Activated CD4-positive, alpha-beta T cell treated with anti-CD3 and anti-CD28 coated beads for 24 hours (primary cell): ENCODE data around the gene RABAC1.
"Not testable (repeated sequence)": the region's sequence is repeated elsewhere in the genome, so short reads cannot be mapped to it uniquely, and the experiment has no call there.

Experiments
- DNase-seq, 2 donors: peaks; one replicate each; pipeline ENCODE4 v3.0.0-alpha.2; 2020; ENCODE audit warnings: low read depth in 2 of 2

RABAC1 gene

DNA sequence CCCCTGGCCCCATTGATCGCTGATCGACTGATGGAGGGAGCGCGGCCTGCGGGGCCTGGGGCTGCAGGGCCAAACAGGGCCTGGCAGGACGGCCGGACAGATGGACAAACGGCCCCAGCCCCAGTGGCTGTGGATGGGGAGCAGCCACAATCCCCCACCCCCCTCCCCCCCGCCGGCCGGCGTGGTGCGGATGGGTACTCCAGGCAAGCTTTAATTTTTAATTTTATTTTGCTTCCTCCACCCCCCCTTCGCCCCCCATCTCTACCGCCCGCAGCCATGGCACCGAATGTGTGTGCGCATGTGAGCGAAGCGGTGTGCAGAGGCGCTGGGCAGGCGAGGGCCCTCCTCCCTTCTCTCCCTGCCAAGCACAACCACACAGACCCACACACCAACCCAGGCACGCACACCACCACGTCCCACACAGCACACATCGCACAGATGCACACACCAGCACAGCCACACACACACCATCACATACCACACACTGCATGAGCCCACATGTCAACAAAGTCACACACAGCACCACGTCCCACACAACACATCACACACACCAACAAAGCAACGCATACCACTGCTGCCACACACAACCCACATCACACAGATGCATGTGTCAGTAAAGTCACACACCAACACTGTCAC lies 43.2 kb downstream of the RABAC1 start:
- no peak for DNase-seq

- DNase-seq = no peak
Observed at GRCh38 chr19:41915021-41915775, 43.9 kb downstream of the RABAC1 start.

- not testable (repeated sequence) for DNase-seq
Observed at GRCh38 chr19:41914424-41914834, 44.7 kb downstream of the RABAC1 start.

- DNase-seq = no peak
Observed at GRCh38 chr19:41913538-41914423, 45.3 kb downstream of the RABAC1 start.

GRCh38 chr19:41912899-41913537 lies 46.1 kb downstream of the RABAC1 start:
- no peak for DNase-seq

DNA sequence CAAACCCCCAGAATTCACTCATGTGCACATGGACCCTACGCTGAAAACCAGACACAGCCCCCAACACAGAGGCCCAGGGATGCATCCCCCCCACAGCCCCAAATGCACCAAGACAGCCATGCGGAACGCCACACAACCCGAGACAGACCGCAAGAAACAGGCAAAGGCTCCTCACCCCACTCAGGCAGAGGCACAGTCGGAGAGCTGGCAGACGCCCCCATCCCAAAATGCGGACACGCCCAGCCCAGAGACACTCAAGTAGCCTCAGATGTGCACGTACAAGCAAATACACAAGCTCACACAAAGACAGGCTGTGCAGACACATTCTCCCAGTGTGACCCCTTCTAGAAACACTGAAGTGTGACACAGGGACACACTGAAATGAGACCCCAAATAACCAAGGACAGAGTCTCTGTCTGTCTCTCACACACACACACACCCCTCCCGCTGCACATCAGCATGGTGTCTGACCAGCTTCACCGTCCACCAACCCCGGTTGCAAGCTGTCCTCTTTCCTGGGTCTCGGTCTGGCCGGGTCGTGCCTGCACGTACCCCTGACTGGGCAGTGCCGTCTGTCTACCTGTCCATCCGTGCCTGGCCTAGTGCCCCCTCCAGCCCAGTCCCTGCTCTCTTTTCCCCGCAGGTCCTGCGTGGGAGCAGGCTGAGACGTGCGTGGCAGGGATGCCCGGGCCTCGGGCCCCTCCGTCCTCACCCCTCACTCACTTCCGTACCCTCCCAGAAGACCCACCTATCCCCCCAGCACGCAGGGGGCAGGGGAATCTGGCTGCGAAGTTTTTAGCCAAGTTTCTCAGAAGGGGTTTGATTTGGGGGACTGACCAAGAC lies 47.0 kb downstream of the RABAC1 start:
- DNase-seq = no peak

DNA sequence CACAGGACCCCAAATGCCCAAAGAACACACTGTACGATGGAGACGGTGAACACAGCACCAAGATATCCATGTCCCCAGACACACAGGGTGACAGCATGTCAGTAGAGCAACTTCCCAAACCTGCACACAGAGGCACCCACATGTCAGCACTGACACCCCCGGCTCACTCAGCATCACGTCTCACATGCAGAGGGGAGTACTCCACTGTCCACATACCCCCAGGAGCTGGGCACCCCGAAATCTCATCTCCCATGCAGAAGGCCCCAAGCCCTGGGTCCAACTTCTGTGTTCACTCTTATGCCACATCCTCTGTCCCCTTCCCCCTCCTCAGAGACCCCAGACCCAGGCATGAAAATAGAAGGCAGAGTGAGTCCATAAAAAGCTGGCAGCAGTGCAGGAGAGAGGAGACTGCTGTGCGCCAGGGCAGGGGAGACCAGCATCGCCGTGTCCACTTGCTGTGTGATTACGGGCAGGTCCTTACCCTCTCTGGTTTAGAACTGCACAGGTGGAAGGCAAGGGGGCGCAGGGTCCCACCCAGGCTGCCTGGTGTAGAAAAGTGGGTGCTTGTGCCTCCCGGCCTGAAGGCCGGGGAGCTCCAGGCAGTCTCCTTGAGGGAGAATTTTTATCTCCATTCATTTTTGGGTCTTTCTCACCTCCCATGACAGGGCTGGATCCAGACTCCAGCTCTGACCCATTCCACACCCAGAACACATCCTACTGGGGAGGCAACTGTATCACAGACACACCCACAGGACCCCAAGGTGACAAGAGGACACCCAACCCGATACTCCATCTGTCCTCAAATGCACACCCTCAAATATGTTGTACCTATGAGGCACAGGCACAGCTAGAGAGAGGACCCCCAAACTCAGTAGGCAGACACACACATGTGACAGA lies 47.9 kb downstream of the RABAC1 start:
- no peak for DNase-seq

DNA sequence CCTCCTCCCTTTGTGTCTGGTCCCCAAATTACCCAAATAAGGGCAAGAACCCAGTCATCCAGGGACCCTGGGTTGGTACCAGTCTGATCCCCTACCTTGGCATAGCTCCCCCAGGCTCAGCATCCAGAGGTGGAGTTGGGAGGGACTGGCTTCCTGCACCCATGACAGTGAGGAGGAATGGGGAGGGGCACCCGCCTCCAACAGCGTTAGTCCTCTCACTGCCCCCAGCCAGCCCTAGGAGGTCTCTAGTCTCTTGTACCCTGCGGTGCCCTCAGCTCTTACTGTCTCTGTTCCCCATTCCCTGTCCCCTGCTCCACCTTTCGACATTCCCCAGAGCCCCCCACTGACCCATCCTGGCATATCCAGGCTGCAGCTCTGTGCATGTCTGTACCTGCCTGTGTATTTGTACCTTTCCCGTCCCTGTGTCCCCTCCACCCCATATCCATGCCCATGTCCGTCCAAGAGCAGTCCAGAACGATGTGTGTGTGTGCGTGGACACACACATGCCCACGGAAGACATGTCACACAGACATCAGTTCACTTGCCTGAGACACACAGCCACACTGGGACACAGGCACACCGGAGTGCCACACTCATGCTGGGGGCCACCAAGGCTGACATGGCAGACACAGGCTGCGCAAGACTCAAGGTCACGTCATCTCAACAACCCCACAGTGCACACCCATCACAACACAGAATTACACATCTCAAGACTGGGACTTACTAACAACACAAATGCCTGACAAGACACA lies 48.7 kb downstream of the RABAC1 start:
- no peak for DNase-seq

DNA sequence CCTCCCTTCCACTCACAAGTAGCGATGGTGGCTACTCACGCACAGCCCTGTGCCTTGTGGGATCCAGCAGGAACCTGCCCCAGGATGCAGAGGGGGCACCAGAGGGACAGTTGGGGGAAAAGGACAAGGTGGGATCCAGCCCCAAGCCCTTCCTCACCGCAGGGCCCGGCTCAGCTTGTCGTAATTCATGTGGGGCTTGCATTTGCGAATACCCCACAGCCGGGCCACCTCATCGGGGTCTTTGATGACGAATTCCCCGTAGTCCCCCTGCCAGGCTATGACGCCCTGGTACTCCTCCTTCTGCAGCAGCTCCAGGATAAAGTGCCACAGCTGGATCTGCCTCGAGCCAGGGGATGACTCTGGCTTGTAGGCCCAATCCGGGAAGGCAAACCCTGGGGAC lies 49.4 kb downstream of the RABAC1 start:
- DNase-seq = no peak

DNA sequence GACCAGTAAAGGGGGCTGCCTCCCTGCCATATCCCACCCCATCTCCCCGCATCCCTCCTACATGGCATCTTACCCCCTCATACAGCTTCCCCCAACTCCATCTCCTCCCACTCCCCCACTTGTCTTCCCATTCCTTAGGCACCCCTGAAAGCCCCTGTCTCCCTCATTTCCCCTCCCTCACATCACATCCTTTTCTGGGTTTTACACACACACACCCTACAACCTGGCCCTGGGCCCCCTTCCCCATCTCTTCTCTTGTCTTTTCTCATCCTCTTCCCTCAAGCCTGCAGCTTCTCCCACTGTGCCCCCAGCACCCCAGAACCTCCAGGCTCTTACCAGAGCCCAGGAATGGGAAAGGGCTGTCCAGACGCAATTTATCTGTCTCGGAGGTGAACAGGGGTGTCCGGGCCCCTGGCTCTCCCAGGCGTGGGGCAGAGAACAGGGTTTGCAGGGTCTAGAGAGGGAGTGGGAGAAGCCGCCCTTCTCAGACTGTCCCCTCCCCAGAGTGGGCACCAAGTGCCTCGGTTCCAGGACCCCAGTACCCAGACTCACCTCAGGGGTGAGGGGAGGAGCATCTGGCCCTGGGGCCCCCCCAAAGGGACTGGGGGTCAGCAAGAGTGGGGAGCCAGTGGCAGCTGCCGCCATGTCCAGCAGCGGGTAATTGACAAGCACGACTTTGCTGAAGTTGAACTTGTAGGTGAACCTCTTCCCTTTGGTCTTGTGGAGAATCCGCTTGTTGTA lies 50.2 kb downstream of the RABAC1 start:
- no peak for DNase-seq

DNA sequence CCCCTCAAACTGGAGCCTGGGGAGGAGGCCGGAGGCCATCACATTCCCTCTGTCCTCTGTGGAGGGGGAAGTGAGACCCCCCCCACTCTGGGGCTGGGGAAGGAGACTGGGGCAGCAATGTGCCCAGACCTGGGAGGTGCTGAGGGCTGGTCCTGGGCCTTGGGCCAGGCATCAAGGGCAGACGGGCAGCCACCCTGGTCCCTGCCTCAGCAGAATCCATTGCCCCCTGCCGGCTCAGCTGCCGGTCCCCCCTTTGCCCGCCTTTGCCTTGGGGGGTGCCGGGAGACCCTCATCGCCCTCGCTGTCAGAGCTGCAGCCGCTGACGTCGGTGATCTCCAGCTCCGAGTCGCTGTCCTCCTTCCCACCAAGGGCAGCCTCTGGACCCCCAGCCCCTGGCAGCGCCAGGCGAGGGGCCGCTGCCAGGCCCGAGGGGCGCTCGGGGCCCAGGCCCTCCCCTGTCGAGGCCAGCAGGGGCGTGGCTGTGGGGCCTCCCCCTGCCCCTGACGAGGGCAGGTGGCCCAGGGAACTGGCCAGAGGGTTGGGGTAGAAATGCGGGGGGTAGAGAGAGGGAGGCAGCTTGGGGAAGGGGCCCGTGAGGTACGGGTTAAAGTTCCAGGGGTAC lies 51.0 kb downstream of the RABAC1 start:
- DNase-seq = no peak

GRCh38 chr19:41906916-41907680 lies 52.0 kb downstream of the RABAC1 start:
- DNase-seq = no peak
